Activated naive CD8-positive, alpha-beta T cell treated with anti-CD3 and anti-CD28 coated beads for 36 hours (primary cell): ENCODE data around the gene CPT1B. TPM values are rescaled to one million over a fixed set of nuclear protein-coding genes. Genes with fewer than 3 reads are reported as not detected.
A peak's percentile ranks its signal among the peaks of the same experiment; 100 is the strongest.

ENCODE experiments used
- DNase-seq: peaks from one replicate; pipeline ENCODE4 v3.0.0; 2021
- H3K27ac Mint-ChIP-seq: one replicate; pipeline ENCODE4 v1.8.0; 2022; ENCODE audit warnings: mild to moderate bottlenecking, moderate library complexity, mixed read lengths
- H3K27me3 Mint-ChIP-seq: one replicate; pipeline ENCODE4 v1.8.0; 2022; ENCODE audit warnings: mild to moderate bottlenecking, mixed read lengths
- H3K36me3 Mint-ChIP-seq: one replicate; pipeline ENCODE4 v1.8.0; 2021; ENCODE audit warnings: mild to moderate bottlenecking, mixed read lengths
- H3K4me1 Mint-ChIP-seq: one replicate; pipeline ENCODE4 v1.8.0; 2021; ENCODE audit warnings: mixed read lengths
- H3K4me3 Mint-ChIP-seq: one replicate; pipeline ENCODE4 v1.8.0; 2022; ENCODE audit warnings: mild to moderate bottlenecking, moderate library complexity, mixed read lengths
- H3K9me3 Mint-ChIP-seq: one replicate; pipeline ENCODE4 v1.8.0; 2022; ENCODE audit warnings: mixed read lengths
- total RNA-seq, 2 experiments: library from RNA; stranded (reverse); gene quantifications; one replicate each; pipeline ENCODE4 v1.2.3, GENCODE V29; 2021

Gene CPT1B
- total RNA-seq, 2 experiments from 2014 or later, result 33.6 to 33.7 TPM

GRCh38 chr22:50560034-50560433 lies 18.2 kb downstream of the CPT1B start:
- Mint-ChIP-seq H3K9me3 (no peaks in the 10 kb centered on the region), H3K36me3 (no peaks in the 10 kb centered on the region), H3K4me3 (no peak overlapping the region), H3K27ac (no peak overlapping the region), H3K4me1 (peaks cover 11% of the 10 kb centered on the region), H3K27me3 (peaks cover 3% of the 10 kb centered on the region)
- no peak for DNase-seq

- H3K4me1 Mint-ChIP-seq, result peaks cover 3% of the 10 kb centered on the region
- H3K27me3 Mint-ChIP-seq, result no peaks in the 10 kb centered on the region
- DNase-seq, result no peak
- H3K36me3 Mint-ChIP-seq, result no peaks in the 10 kb centered on the region
- H3K9me3 Mint-ChIP-seq, result no peaks in the 10 kb centered on the region
- no peak overlapping the region for H3K27ac Mint-ChIP-seq
- H3K4me3 Mint-ChIP-seq, result no peak overlapping the region
These were observed 21.5 kb downstream of the CPT1B start for GRCh38 chr22:50556703-50557102.

DNA sequence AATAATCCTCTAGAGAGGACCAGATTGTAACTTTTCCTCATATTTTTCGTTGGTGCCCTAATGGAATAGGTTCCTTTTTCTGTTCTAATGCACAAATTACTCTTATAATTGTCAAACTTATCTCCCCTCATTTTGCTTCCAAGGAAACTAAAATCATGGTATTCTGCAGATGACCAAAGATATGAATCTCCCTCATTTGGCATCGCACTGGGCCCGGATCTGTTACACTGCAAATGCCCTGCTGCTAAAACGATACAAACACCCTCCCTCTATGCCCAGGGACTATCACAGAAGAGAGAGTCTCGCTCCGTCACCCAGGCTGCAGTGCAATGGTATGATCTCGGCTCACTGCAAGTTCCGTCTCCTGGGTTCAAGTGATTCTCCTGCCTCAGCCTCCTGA lies 24.9 kb downstream of the CPT1B start:
- Mint-ChIP-seq H3K27ac (no peak overlapping the region), H3K36me3 (peaks cover 11% of the 10 kb centered on the region), H3K4me1 (peaks cover 11% of the 10 kb centered on the region), H3K27me3 (no peaks in the 10 kb centered on the region), H3K9me3 (no peaks in the 10 kb centered on the region), H3K4me3 (no peak overlapping the region)
- no peak for DNase-seq

DNA sequence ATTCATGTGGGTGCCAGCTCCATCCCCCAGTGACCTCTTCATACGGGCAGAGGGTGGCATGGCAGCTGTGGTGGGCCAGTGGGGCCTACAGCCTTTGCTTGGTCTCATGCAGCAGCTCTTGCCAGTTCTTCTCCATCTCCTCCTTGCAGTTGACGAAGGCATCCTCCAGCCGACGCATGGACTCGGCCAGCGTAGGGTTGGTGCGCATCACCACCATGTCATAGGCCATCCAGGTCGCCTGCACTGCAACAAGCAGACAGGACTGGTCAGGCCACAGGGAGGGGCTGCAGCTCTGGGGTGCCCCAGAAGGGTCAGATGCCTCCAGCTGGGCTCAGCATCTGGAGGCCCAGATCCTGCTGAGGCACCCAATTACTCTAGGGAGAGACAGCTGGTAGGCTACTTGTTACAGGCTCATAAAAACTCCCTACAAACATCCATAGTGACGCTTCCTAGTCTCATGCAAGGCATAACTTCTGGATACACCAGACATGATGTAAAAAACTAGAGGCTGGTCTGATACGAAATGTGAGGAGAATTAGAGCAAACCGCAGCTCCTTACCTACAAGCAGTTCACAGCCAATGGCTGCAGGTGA lies 27.0 kb downstream of the CPT1B start:
- H3K4me3 Mint-ChIP-seq, result no peak overlapping the region
- no peak overlapping the region for H3K27ac Mint-ChIP-seq
- H3K9me3 Mint-ChIP-seq, result no peaks in the 10 kb centered on the region
- peaks cover 11% of the 10 kb centered on the region for H3K36me3 Mint-ChIP-seq
- no peaks in the 10 kb centered on the region for H3K27me3 Mint-ChIP-seq
- no peak for DNase-seq
- peaks cover 15% of the 10 kb centered on the region for H3K4me1 Mint-ChIP-seq

DNA sequence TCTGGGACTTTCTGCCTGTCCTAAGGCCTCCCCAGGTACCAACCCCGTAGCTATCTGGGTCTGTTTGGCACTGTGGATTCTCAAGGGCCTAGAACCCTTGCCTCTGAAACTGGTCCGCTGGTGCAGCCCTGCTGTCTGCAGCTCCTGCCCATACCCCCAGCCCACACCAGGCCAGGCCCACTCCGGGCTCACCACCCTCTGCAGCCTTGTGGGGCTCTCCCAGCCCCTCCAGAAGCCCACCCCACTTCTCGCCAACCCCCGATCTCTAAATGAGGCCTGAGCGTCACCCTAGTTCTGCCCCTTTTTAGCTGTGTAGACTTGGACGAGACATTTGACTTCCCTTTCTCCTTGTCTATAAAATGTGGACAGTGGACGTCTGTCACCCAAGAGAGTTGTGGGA lies 27.8 kb downstream of the CPT1B start:
- Mint-ChIP-seq H3K36me3 (peaks cover 11% of the 10 kb centered on the region), H3K27me3 (no peaks in the 10 kb centered on the region), H3K4me1 (peaks cover 23% of the 10 kb centered on the region), H3K27ac (peak overlapping the region; percentile 68), H3K9me3 (no peaks in the 10 kb centered on the region), H3K4me3 (peak overlapping the region; percentile 82)
- no peak for DNase-seq

- Mint-ChIP-seq H3K27me3 (no peaks in the 10 kb centered on the region), H3K9me3 (no peaks in the 10 kb centered on the region), H3K36me3 (peaks cover 11% of the 10 kb centered on the region), H3K27ac (peak overlapping the region; percentile 89), H3K4me1 (peaks cover 35% of the 10 kb centered on the region), H3K4me3 (peak overlapping the region; percentile 82)
- DNase-seq, result no peak
These were observed 29.1 kb downstream of the CPT1B start for GRCh38 chr22:50548921-50549790.

- Mint-ChIP-seq H3K9me3 (no peaks in the 10 kb centered on the region), H3K27me3 (no peaks in the 10 kb centered on the region), H3K4me3 (peak overlapping the region; percentile 81), H3K36me3 (peaks cover 11% of the 10 kb centered on the region), H3K27ac (peak overlapping the region; percentile 84), H3K4me1 (peaks cover 38% of the 10 kb centered on the region)
- peak; percentile 69 for DNase-seq
These were observed 29.9 kb downstream of the CPT1B start for GRCh38 chr22:50548040-50548920.

DNA sequence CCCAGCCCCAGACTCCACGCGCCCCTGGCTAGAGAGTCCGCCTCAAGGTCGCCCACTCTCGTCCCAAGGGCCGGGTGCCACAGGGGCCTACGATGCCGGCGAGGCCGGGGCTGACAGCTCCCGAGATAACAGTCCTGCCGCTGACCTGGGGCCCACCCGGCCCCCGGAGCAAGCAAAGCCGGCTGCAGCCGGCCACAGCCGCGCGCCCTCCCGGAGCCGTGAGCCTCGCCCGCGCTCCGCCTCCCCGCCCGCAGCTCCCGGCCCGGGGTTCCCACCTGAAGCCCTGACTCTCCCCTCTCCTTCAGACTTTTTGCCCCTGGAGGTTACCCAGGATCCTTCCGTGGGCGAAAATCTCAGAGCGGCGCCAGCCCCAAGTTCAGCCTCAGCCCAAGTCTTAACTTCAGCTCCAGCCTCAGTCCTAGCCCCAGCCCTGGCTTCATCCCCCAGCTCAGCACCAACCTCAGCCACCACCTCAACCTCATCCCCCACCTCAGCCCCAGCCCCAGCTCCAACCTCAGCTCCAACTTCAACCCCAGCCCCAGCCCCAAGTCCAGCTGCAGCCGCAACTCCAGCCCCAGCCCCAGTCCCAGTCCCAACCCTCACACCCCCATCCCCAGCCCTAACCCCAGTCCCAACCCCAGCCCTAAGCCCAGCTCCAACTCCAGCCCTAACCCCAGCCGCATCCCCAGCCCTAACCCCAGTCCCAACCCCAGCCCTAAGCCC lies 30.8 kb downstream of the CPT1B start:
- no peak for DNase-seq
- Mint-ChIP-seq H3K4me3 (peak overlapping the region; percentile 81), H3K4me1 (peaks cover 41% of the 10 kb centered on the region), H3K36me3 (peaks cover 14% of the 10 kb centered on the region), H3K9me3 (peaks cover 2% of the 10 kb centered on the region), H3K27ac (peak overlapping the region; percentile 86), H3K27me3 (no peaks in the 10 kb centered on the region)

DNA sequence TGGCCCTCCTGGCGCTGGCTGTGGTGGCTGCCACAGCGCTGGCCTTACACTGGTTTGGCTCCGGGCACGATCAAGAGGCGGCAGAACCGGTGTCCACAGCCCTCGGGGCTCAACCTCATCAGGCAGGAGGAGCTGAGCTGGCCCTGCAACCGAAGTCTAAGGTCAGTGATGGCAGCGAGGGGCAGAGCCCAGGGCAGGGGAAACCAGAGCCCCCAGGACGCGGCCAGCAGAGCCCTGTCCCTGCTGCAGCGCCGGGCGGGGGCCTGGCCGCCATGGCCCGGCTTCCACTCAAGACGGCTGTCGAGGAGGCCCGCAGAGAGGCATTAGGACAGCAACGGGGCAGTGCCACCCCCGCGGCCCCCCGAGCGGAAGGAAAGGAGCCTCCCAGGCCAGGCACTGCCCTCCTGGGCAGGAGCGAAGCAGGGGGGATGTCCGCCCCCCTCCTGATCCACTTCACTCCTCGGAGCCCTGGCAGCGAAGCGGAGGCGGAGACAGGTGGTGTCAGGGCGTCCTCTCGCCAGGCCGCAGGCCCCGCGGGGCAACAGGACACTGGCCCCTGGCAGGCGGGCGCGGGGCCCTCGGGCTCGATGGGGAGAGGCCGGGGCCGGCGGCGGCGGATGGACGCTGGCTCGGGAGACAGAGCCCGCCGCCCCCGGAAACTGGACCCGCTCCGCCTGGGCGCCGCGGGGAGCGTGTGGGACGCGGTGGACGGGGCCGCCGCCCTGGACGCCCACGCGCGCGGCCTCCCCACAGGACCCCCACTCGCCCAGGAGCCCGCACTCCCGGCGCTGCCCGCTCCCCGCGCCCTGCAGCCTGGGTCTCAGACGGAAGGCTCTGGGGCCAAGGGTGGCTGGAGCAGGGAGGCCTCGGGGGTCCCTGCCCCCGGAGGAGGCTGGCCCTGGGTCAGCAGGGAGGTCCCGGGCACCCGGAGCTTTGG lies 31.6 kb downstream of the CPT1B start:
- Mint-ChIP-seq H3K27ac (peak overlapping the region; percentile 89), H3K4me3 (peak overlapping the region; percentile 53), H3K36me3 (peaks cover 21% of the 10 kb centered on the region), H3K9me3 (peaks cover 4% of the 10 kb centered on the region), H3K4me1 (peaks cover 49% of the 10 kb centered on the region), H3K27me3 (no peaks in the 10 kb centered on the region)
- no peak for DNase-seq

- Mint-ChIP-seq H3K27me3 (no peaks in the 10 kb centered on the region), H3K9me3 (peaks cover 4% of the 10 kb centered on the region), H3K4me1 (peaks cover 56% of the 10 kb centered on the region), H3K4me3 (peak within 1 kb of the TSS; percentile 62), H3K36me3 (peaks cover 26% of the 10 kb centered on the region), H3K27ac (peak within 1 kb of the TSS; percentile 89)
- peak; percentile 53 for DNase-seq
These were observed 32.5 kb downstream of the CPT1B start, which contains the start of gene KLHDC7B for GRCh38 chr22:50545522-50546325. Gene KLHDC7B, plus strand, starts transcription at chr22:50545899. Its CDS starts 345 bp downstream, at chr22:50546244.

- Mint-ChIP-seq H3K36me3 (peaks cover 22% of the 10 kb centered on the region), H3K27me3 (no peaks in the 10 kb centered on the region), H3K27ac (peak overlapping the region; percentile 89), H3K4me1 (peaks cover 54% of the 10 kb centered on the region), H3K9me3 (peaks cover 4% of the 10 kb centered on the region), H3K4me3 (peak overlapping the region; percentile 48)
- peak; percentile 33 for DNase-seq
These were observed 33.4 kb downstream of the CPT1B start for GRCh38 chr22:50544746-50545253.

DNA sequence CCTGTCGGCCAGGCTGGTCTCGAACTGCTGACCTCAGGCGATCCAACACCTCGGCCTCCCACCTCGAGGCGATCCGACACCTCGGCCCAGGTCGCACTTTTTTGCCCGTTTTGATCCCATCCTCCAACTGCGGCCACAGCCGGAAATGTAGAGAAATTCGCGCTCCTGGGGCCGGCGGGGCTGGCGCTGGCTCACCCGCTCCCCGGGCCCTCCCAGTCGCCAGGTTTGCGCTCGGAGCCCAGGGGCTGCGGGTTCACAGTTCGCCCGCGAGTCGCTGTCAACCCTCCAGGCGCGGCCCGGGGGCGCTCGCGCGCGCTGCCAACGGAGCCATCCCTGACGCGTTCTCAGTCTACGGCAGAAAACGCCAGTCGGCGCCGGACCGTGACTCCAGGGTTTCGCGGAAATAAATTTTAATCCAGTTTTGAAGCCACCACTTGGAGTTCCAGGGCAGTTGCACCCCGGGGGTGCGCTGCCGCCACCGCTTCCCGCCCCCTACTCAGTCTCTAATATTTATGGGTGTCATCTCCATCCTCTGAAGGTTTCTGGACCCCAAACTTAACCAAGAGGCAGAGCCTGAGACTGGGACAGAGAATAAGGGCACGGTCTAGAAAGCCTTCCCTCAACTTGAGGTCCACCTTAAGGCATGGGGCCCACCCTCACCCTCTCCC lies 34.0 kb downstream of the CPT1B start:
- Mint-ChIP-seq H3K27me3 (no peaks in the 10 kb centered on the region), H3K4me3 (peak overlapping the region; percentile 48), H3K36me3 (peaks cover 20% of the 10 kb centered on the region), H3K9me3 (peaks cover 4% of the 10 kb centered on the region), H3K27ac (peak overlapping the region; percentile 89), H3K4me1 (peaks cover 58% of the 10 kb centered on the region)
- peak; percentile 91 for DNase-seq
